ENCODE data around the gene PILRA.
"Not testable (repeated sequence)": the region's sequence is repeated elsewhere in the genome, so short reads cannot be mapped to it uniquely, and the experiment has no call there.

Gene PILRA

DNA sequence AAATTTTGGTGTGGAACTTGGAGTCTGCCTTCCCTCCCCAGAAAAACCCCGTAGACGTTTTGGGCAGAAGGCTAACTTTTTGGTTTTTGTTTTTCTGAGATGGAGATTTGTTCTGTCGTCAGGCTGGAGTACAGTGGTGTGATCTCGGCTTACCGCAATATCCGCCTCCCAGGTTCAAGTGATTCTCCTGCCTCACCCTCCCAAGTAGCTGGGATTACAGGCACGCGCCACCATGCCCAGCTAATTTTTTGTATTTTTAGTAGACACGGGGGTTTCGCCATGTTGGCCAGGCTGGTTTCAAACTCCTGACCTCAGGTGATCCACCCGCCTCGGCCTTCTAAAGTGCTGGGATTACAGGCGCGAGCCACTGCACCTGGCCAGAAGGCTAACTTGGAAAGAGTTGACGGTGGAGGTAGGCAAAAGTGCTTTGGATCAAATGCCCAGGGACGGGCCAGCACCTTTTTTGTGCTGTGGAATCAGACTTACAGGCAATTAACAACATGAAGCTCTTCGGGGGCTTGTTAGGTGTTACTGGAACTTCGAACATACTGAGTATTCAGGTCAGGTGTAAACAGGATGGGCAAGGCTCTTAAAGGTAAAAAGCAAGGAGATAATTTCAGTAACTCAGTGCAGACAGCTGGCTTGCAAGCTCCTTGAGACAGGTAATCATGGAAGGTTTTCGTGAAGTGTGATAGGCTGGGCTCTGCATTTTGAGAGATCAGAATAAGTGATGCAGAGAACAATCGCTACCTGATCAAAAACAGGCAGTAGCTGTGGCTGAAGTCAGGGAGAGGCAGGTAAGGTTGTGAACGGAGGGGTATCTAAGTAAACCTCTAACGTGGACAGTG, 61.2 kb downstream of the PILRA start:
- no peak for DNase-seq (ENCODE audit: low spot score)

DNA sequence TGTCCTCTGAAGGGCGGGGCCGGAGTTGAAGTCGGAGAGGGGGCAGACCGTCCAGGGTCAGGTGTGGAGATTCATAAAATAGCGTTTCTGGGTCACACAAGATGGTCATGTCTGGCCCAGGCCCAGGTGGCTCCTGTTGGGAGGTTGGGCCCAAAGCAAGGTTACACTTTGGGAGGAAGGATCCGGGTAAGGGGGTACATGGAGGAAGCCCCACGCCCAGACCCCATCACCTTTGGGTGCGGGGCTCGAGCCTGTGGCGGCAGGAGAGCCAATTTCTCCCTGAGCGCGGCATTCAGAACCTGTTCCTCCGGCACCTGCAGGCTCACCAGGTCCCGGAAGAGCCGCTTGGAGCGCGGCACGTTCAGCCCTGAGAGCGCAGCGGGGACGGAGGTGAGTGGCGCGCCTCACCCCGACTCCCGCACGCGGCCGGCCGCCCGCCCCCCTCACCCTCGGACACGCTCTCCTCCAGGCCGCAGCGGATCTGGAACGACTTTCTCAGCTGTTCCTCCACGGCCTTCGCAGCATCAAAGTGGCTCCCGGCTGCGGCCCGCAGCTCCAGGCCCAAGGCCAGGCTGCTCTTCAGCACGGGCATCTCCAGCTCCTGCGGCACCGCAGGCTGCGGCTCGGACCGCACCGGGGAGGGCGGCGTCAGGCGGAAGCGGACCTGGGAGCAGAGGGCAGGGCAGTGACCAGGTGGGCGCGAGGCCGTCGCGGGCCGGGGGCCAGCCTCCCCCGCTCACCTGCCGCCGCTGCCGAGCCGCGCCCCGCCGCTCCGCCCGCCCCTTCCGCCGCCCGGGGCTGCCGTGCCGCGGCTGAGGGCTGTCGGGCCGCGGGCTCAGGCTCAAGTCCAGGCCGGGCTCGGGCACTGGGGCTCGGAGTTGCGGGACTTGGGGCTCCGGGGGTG, 62.4 kb downstream of the PILRA start:
- DNase-seq (ENCODE audit: low spot score), result peak; percentile 61

DNA sequence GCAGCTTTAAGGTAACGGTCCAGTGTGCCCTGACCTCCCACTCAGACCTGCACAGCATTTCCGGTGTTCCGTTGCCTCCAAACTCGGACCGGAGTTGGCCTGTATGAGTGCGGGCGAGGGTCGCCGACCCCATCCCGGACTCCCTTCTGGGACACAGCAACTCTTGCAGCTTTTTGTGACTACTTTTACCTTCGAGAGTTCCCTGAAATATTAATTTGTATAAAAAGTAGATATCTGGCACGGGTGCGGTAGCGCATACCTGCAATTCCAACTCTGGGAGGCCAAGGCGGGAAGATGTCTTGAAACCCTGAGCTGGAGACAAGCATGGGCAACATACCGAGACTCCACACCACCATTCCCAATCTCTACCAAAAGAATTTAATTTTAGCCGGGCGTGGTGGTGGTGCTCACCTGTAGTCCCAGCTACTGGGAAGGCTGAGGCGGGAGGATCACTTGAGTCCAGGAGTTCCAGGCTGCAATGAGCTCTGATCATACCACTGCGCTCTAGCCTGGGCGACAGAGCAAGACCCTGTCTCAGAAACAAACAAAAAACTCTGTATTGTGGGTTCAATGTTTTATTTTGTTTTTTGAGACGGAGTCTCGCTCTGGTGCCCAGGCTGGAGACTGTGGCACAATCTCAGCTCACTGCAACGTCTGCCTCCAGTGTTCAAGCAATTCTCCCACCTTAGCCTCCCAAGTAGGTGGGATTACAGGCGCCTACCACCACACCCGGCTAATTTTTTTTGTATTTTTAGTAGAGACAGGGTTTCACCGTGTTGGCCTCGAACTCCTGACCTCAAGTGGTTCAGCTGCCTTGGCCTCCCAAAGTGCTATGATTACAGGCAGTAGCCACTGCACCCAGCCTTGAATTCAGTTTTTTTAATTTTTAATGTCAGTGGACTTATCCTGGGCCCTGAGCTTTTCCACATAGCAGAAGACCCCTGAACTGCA, 64.1 kb downstream of the PILRA start:
- no peak for DNase-seq (ENCODE audit: low spot score)

DNA sequence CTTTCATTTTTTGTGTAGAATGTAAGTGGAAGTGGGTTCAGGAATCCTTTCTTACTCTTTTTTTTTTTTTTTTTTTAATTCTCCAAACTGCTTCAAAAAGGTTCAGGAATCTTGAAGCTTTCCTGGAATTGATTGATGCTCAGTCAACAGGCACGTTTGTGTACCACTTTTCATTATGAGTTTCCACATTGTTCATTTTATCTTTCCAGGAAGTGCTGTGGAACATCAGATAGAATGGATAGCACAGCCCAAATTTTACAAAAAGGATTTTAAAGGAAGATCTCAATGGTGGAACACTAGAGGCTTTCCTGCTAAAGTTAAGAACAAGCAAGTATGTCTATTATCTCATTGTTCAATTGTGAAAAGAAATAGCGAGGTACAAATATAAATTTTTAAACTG, 64.9 kb downstream of the PILRA start:
- DNase-seq (ENCODE audit: low spot score), result no peak

DNA sequence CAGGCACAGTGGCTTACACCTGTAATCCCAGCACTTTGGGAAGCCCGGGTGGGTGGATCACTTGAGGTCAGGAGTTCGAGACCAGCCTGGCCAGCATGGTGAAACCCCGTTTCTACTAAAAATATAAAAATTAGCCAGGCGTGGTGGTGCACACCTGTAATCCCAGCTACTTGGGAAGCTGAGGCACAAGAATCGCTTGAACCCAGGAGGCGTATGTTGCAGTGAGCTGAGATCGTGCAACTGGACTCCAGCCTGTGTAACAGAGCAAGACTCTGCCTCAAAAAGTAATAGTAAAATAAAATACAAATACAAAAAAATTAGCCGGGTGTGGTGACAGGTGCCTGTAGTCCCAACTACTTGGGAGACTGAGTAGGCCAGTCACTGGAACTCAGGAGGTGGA, 65.4 kb downstream of the PILRA start:
- DNase-seq (ENCODE audit: low spot score), result not testable (repeated sequence)

DNA sequence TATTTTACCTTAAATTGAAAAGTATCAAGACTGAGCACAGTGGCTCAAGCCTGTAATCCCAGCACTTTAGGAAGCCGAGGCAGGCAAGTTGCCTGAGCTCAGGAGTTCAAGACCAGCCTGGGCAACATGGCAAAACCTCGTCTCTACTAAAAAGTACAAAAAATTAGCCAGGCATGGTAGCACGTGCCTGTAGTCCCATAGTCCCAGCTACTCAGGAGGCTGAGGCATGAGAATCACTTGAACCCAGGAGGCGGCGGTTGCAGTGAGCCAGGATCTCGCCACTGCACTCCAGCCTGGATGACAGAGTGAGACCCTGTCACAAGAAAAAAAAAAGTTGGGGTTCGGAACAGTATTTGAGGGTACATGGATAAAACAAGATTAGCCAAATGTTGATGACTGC, 66.0 kb downstream of the PILRA start:
- not testable (repeated sequence) for DNase-seq (ENCODE audit: low spot score)

DNA sequence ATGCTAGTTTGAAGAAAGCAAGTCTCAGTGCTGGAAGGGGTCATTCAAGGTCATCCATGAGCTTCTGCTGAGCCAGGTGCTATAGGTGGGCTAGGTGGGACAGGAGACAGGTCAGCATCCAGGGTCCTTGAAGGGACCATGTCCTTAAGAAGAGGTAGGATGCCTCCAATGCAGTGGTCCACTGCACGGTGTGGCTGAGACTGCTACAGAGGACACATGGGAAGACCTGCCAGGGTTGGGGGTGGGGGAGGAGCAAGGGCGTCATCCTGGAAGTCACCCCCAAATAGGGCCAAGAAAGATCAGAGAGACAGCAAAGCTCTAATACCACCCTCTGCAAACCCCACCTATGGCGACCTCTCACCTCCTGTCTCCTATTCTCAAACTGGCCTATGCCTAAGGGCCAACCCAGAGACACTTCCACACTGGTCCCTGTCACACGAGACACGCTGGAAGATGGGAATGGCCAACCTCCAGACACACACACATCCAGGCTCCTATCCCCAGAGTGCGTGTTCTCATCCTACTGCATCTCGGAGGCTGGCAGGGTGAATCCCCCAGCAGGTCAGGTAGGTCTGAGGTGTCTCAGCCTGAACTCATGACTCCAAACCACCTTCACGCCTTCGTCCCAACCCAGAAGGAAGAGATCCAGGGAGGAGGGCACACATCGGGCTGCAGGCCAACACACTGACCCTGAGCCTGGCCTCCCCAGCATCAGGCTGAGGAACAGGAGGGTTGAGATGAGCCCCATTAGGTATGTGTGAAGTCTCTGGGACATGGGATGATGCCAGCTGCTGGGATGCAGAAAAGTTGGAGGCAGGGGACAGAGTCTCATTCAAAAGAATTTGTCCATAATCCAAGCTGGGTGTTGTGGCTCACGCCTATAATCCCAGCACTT, 68.6 kb downstream of the PILRA start:
- DNase-seq (ENCODE audit: low spot score), result no peak

DNA sequence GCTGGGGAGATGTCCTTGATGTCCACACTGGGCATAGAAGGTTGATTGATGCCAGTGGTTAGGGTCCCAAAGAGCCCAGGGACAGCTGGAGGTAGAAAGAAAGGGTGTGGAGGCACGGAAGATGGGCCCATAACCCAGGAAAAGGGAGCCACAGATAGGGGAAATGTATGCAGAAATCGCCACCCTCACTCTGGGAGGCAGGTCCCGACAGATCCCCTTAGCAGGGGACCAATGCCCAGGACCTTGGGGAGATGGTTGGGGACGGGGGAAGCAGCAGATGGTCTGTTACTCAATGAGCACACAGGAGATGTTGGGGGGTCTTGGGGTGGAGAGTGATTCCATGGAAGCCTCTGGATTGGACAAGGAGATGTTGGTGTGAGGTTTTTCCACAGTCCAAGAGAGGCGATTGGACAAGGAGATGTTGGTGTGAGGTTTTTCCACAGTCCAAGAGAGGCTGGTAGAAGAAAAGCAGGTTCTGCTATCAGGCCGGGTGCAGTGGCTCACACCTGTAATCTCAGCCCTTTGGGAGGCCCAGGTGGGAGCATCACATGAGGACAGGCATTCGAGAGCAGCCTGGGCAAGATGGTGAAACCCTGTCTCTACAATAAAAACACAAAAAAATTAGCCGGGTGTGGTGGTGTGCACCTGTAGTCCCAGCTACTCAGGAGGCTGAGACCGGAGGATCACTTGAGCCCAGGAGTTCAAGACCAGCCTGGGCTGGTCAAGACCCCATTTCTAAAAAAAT, 70.0 kb downstream of the PILRA start:
- DNase-seq (ENCODE audit: low spot score), result no peak

DNA sequence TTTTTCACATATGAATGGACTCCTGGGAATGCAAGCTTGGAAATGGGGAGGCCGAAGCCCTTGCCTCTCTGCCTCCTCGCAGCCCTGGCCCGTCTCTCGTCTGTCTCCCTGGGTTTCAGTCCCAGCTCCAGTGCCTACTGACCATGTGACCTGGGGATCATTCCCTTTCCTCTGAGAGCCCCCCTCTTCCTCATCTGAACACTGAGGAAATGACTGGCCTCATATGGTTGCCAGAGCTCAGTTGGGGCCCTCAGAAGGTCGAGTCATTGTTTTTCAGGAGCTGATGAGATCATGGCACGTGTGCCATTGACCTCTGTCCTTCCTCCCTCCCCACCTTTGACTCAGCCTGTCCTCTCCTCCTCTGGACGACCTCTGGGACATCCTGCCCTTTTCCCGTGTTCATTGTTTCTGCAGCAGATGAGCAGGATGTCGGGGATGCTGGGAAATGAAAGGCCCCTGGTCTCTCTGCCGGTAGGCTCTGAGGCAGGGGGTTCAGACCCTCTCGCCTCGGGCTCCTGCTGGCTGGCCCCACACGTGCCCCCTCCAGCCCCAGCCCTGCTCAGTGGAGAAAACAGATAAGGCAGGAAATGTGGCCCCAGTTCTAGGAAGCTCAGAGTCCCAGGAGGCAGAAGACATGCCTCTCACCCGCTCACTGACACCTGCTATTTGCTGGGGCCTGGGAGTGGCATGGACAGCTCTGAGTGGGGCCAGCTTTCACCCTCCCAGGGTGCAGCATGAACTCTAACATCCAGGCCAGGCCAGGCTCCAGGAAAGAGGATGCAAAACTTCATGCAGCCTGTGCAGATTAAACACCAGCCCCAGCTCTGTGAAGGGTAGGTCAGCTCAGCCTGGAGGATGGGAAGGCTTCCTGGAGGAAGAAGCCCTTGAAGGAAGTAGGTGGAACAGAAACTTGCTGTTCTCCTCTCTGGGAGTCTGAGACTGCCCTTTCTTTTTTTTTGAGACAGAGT, 71.3 kb downstream of the PILRA start:
- DNase-seq (ENCODE audit: low spot score), result peak; percentile 71

DNA sequence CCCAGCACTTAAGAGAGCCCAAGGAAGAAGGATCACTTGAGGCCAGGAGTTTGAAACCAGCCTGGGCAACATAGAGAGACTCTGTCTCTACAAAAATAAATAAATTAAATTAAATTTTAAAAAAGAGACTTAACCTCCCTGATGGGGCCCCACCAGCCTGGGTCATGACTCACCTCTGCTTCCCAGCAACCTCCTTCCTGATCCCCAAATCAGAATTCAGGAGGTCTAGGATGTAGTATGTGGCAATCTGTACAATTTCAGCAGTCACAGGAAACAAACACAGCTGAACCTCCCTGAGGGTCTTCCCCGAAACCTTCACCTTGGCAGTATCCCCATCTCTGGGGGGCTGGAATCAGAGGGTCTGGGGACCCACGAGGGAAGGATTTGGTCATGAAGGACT, 72.8 kb downstream of the PILRA start:
- DNase-seq (ENCODE audit: low spot score), result no peak

DNA sequence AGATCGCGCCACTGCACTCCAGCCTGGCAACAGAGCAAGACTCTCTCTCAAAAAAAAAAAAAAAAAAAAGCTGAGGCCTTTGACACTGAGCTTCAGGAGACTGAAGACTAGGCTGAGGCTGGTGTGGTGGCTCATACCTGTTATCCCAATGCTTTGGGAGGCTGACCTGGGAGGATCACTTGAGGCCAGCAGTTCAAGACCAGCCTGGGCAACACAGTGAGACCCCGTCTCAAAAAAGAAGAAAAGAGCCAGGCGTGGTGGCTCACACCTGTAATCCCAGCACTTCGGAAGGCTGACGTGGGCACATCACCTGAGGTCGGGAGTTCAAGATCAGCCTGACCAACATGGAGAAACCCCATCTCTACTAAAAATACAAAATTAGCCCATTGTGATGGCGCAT, 74.1 kb downstream of the PILRA start:
- DNase-seq (ENCODE audit: low spot score), result not testable (repeated sequence)

DNA sequence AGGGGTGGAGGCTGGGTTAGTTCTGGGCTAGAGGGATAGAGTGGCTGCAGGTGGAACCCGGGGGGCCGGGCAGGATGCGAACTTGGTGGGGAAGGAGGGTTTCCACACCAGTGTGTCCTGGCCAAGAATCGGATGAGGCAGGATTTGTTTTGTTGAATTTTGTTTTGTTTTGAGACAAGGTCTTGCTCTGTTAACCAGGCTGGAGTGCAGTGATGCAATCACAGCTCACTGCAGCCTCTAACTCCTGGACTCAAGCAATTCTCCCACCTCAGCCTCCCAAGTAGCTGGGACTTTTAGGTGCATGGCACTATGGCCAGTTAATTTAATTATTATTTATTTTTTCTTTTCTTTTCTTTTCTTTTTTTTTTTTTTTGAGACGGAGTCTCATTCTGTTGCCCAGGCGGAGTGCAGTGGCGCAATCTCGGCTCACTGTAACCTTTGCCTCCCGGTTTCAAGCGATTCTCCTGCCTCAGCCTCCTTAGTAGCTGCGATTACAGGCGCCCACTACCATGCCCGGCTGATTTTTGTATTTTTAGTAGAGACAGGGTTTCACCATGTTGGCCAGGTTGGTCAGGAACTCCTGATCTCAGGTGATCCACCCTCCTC, 76.0 kb downstream of the PILRA start:
- DNase-seq (ENCODE audit: low spot score), result no peak
